ENCODE data around the gene ATG5.

- TF ChIP-seq, protein P1, sequence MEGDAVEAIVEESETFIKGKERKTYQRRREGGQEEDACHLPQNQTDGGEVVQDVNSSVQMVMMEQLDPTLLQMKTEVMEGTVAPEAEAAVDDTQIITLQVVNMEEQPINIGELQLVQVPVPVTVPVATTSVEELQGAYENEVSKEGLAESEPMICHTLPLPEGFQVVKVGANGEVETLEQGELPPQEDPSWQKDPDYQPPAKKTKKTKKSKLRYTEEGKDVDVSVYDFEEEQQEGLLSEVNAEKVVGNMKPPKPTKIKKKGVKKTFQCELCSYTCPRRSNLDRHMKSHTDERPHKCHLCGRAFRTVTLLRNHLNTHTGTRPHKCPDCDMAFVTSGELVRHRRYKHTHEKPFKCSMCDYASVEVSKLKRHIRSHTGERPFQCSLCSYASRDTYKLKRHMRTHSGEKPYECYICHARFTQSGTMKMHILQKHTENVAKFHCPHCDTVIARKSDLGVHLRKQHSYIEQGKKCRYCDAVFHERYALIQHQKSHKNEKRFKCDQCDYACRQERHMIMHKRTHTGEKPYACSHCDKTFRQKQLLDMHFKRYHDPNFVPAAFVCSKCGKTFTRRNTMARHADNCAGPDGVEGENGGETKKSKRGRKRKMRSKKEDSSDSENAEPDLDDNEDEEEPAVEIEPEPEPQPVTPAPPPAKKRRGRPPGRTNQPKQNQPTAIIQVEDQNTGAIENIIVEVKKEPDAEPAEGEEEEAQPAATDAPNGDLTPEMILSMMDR (conservative IDR thresholded peaks at IDR 0.05; ENCODE audit: low read depth in 2 of 2): no peak
- TF ChIP-seq REST (IDR thresholded peaks at IDR 0.05; ENCODE audit: unreplicated experiment) (no peak), ZNF114 (CRISPR knock-in tag; IDR thresholded peaks at IDR 0.05) (no peak), EZH2 (IDR thresholded peaks at IDR 0.05; ENCODE audit: low read depth, unreplicated experiment) (no peak), CREB1 (CRISPR knock-in tag; IDR thresholded peaks at IDR 0.05; ENCODE audit: low read depth) (no peak), POLR2AphosphoS5 (IDR thresholded peaks at IDR 0.05; ENCODE audit: low read depth) (no peak), JUNB (IDR thresholded peaks at IDR 0.05; ENCODE audit: unreplicated experiment) (no peak), EZH2phosphoT487 (IDR thresholded peaks at IDR 0.05; ENCODE audit: unreplicated experiment) (no peak), NANOG (IDR thresholded peaks at IDR 0.05; ENCODE audit: borderline replicate concordance) (no peak), ETS1 (IDR thresholded peaks at IDR 0.05) (no peak), STAT1 (IDR thresholded peaks at IDR 0.05; ENCODE audit: unreplicated experiment) (no peak), ZNF331 (CRISPR knock-in tag; IDR thresholded peaks at IDR 0.05; ENCODE audit: low read depth) (no peak)
Observed at GRCh38 chr6:106141441-106142237, 183.9 kb downstream of the ATG5 start.
